Activated CD4-positive, alpha-beta T cell treated with anti-CD3 and anti-CD28 coated beads, Interleukin-2, amount 50 U/mL, for 1 hour (primary cell): ENCODE measurements around the gene IFNA2.
"Not testable (repeated sequence)": the region's sequence is repeated elsewhere in the genome, so short reads cannot be mapped to it uniquely, and the experiment has no call there.

Experiments
- DNase-seq: peaks from one replicate; pipeline ENCODE4 v3.0.0-alpha.2; 2020

IFNA2 gene

GRCh38 chr9:21385131-21385670 is at the start of gene IFNA2:
Gene IFNA2, minus strand, starts transcription at chr9:21385398. Its CDS starts 69 bp downstream, at chr9:21385329.
- no peak for DNase-seq

GRCh38 chr9:21435015-21435383 is 49.8 kb upstream of the IFNA2 start:
- DNase-seq, result not testable (repeated sequence)

GRCh38 chr9:21434202-21435014 is 49.2 kb upstream of the IFNA2 start:
- peak; percentile 33 for DNase-seq

- DNase-seq, result no peak
Measured at GRCh38 chr9:21432672-21433425, 47.7 kb upstream of the IFNA2 start.

- no peak for DNase-seq
Measured at GRCh38 chr9:21429191-21429590, 44.0 kb upstream of the IFNA2 start.

- no peak for DNase-seq
Measured at GRCh38 chr9:21428235-21428634, 43.0 kb upstream of the IFNA2 start.

GRCh38 chr9:21415493-21416267 is 30.5 kb upstream of the IFNA2 start:
- no peak for DNase-seq

GRCh38 chr9:21414220-21414940 is 29.2 kb upstream of the IFNA2 start:
- no peak for DNase-seq

GRCh38 chr9:21413624-21414023 is 28.4 kb upstream of the IFNA2 start:
- DNase-seq, result no peak

GRCh38 chr9:21413151-21413550 is 28.0 kb upstream of the IFNA2 start:
- DNase-seq, result no peak

- no peak for DNase-seq
Measured at GRCh38 chr9:21412107-21412506, 26.9 kb upstream of the IFNA2 start.

- no peak for DNase-seq
Measured at GRCh38 chr9:21408817-21409216, 23.6 kb upstream of the IFNA2 start, which contains the start of gene IFNA8. Gene IFNA8, plus strand, starts transcription at chr9:21409117. Its CDS starts 60 bp downstream, at chr9:21409177.

GRCh38 chr9:21404146-21404545 is 18.9 kb upstream of the IFNA2 start:
- DNase-seq, result no peak

- no peak for DNase-seq
Measured at GRCh38 chr9:21402386-21403251, 17.4 kb upstream of the IFNA2 start.

GRCh38 chr9:21399956-21400355 is 14.8 kb upstream of the IFNA2 start:
- DNase-seq, result no peak

GRCh38 chr9:21398955-21399489 is 13.8 kb upstream of the IFNA2 start:
- DNase-seq, result no peak

- DNase-seq, result peak; percentile 61
Measured at GRCh38 chr9:21395778-21396717, 10.8 kb upstream of the IFNA2 start.

GRCh38 chr9:21392270-21392669 is 7.1 kb upstream of the IFNA2 start:
- no peak for DNase-seq

GRCh38 chr9:21383627-21384026 is 1.6 kb downstream of the IFNA2 start:
- DNase-seq, result no peak
